T1000 (cell line): ENCODE measurements around the gene FMN2.
"Not testable (repeated sequence)": the region's sequence is repeated elsewhere in the genome, so short reads cannot be mapped to it uniquely, and the experiment has no call there.

Experiments used
- DNase-seq: peaks from one replicate; lab custom pipeline; 2025; ENCODE audit warnings: mixed read lengths; lab: John Stamatoyannopoulos, UW

FMN2 gene

DNA sequence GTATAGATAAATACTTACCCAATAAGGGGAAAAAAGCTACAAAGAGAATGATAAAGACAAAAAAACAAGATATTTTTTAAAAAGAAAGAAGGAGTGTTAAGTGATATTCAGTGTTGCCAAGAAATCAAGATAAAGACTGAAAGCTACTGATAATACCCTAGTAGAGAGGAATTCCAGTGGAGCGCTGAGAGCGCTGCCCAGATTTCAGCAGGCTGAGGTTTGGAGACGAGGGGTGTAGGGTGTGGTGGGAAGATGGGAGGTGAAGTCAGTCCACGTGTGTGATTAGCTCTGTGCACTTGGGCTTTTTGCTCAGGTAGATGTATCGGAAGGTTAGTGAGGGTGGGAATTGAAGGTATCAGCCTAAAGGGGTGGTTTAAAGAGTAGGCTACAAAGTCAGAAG is 47.8 kb downstream of the FMN2 start:
- no peak for DNase-seq

DNA sequence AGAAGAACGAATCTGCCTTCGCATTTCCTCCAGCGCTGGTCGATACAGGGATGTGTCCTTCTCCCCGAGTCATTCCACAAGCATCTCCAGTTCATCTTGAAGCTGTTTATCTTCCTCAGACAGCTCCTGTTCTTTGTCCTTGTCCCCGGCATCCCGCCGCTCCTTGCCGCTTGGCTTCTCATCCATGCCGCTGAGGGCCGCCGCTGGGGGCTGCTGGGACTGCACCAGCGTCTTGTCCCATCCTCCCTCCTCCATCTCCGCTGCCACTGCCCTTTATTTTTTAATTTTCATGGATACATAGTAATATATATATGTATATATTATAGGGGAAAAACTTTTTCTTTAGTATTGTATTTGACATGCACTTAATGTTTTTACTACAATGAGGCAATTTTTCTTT is 53.4 kb downstream of the FMN2 start:
- no peak for DNase-seq

DNA sequence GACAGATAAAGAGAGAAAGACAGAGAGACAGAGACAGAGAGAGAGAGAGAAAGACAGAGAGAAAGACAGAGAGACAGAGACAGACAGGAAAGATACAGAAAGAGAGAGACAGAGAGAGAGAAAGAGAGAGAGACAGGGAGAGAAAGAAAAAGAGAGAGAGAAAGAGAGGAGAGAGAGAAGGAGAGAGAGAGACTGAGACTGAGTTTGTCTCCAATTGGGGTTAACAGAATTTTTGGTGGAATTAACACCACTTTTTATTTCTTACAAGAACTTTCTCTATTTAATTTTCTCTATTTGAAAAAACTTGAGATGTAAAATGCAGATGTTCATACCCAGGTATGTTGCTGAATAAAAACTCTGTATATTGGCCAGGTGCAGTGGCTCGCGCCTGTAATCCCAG is 56.6 kb downstream of the FMN2 start:
- no peak for DNase-seq

DNA sequence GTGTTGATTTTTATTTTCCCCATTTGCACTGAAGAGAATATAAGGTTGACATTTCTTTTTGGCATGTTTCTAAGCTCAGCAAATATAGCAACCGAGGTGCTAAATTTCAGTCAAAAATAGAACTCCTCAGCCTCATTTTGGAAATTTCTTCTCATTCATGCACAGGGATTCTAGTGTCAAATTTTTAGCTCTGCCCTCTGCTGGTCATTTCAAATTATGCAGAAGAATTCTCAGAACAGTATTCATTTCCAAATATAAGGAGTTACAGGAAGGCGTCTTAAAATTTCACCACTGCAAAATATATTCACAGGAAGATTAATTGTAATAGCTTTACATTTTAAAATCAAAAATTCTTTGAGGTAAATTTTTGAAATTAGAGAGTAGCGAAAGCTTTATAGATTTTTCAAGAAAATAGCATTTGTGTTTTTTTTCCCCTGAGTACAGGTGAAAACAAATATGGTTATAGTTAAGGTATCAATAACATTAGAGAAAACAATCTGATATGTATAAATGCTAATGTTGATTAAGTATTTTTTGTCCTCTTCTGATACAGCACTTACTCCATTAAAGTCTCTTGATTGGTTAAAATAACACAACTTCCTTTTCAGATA is 57.9 kb downstream of the FMN2 start:
- DNase-seq: no peak

DNA sequence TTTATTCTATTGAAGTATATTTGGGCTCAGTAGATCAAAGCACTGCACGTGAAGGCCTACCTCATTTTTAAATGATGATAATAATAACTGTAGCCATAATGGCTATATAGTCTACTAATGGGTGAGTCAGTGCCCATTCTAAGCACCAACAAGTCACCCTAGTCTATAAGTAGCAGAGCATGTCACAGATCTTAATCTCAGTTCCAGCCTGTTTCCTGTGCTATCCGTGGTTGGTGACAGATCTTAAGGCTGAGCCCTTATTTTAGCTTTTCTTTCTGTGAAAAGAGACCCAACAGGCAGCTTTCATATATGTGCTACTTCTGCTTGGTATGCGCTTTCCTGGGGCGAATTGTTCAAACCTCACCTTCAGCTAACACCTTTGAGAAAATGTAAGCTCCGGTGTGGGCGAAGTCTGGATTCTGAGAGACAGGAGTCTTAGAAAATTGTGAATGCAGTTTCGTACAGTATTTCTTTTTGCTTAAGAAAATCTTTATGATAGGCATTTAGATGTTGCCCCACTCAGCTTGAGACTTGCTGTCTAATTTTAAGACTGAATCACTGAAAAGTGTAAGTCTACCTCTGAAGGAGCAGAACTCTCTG is 59.6 kb downstream of the FMN2 start:
- DNase-seq: no peak

DNA sequence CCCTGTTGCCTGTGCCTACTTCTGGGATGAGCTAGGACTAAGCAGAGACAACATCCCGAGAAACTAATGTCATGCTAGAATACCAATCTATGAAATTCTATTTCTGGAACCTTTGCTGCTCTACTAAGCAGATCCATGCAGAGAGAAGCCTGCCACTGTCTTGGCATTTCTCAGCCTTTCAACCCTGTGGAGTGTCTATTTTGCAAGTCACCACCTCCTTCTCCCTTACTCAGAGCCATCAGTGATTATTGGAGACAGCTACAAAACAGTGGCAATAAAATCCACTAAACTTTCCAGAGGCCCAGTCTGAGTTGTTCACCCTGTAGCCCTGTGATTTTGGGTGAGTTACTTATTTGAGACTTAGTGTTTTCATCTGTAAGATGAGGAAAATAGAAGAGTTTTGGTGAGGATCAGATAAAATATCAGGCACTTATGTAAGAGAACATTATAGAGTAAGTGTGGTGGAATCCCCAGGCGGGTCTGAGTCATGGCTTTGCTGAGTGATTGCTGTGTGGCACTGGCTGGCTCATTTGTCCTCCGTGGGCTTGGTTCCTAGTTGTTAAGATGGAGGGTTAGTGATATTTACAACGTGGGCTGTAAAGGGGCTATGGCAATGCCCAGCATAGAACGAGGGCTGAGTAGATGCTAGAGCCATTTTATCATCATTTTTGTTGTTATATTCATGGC is 61.1 kb downstream of the FMN2 start:
- DNase-seq: no peak

DNA sequence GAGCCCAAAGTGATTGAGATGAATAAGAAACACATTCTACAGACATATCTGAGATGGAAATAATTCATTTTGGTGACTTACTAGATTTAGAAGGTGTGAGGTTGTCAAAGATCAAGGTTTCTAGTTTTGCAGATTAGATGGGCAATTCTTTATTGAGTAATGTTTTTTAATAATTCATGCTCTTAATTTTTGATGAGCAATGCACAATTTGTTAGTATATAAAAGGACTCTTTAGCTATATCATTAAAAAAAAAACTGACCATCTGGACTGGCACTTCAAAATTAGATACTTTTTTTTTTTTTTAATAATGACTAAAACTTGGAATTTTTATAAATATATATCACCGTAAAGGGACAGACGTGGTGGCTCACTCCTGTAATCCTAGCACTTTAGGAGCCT is 63.9 kb downstream of the FMN2 start:
- DNase-seq: no peak

DNA sequence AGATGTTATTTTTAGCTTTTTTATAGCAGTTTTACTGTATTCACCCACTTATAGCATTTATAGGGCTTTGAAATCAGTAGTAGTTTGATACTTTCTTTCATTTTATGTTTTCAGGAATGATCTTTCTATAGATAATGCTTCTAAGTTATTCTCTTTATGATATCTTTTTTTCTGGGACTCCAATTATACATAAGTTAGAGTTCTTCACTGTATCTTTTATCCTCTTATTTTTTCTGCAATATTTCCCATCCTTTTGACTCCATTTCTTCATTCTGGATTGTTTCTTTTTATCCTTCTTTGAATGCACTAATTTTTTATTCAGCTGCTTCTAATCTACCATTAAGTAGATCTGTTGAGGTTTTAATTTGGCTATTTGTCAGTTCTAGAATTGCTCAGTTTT is 73.1 kb downstream of the FMN2 start:
- no peak for DNase-seq

DNA sequence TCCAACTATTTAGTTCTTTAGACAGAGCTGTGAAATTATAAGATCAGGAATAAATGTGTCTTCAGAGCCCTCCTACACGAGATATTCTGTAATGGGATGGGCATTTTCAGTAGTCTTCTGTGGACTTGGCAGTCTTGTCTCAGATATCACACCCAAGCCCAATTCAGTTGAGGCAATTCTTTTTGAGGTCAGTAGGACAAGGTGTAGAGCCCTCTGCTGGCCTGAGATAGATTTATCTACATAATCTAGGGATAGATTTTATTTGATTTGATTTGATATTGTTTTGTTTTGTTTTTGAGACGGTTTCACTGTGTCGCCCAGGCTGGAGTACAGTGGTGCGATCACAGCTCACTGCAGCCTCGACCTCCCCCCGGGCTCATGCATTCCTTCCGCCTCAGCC is 77.5 kb downstream of the FMN2 start:
- DNase-seq: no peak

DNA sequence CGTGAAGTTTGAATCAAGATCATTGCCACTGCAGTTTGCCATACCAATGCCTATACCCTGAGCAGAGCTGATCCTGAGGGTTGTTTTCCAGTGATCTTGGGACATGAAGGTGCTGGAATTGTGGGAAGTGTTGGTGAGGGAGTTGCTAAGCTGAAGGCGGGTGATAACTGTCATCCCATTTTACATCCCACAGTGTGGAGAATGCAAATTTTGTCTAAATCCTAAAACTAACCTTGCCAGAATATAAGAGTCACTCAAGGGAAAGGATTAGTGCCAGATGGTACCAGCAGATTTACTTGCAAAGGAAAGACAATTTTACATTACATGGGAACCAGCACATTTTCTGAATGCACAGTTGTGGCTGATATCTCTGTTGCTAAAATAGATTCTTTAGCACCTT is 78.6 kb downstream of the FMN2 start:
- DNase-seq: no peak

DNA sequence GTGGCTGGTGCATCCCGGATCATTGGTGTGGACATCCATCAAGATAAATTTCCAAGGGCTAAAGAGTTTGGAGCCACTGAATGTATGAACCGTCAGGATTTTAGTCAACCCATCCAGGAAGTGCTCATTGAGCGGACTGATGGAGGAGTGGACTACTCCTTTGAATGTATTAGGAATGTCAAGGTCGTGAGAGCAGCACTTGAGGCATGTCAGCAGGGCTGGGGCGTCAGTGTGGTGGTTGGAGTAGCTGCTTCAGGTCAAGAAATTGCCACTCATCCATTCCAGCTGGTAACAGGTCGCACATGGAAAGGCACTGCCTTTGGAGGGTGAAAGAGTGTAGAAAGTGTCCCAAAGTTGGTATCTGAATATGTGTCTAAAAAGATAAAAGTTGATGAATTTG is 79.1 kb downstream of the FMN2 start:
- DNase-seq: no peak

DNA sequence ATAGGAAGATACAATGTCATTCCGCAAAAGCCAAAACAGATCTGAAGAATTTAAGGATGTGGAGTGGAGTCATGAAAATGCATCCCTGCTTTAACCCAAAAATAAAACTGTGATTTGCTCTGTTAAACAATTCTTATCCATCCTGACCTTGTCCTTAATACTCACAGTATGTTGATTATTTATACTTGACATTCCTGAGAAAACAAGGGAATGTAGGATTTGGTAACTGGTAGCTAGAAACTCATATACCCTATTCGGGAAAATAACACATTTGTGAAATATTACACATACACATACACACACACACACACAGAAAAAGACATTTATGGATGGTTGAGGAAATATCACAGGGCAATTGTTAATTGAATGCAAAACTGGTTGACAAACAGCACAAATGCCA is 80.2 kb downstream of the FMN2 start:
- no peak for DNase-seq

DNA sequence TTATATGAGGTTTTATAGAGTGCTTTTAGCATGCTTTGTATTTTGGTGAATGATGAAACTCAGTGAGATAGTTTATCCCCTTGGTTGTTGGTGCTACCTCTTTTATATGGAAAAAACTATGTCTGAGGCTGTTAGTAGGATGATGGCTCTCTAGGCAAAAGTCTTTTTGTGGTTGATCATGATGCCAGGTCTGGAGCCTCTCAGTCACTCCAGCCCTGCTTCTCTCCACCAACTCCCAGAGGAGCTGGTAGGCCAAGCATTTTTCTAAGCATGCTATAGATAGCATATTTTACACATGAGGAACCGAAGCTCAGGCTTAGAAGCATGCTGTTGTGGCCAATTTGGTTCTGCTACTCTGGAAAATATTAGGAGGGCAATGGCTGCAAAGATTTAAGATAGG is 82.2 kb downstream of the FMN2 start:
- no peak for DNase-seq

DNA sequence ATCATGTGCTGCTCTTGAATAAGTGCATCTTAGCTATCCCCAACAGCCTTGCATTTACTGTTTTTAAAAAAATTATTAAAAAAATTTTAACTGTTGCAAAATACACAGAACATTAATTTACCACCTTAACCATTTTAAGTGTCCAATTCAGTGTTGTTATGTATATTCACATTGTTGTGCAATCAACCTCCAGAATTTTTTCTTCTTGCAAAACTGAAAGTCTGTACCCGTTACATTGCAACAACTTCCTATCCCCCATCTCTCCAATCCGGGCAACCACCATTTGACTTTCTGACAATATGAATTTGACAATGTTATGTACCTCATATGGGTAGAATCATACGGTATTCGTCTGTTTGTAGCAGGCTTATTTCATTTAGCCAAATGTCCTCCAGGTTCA is 83.1 kb downstream of the FMN2 start:
- DNase-seq: no peak

DNA sequence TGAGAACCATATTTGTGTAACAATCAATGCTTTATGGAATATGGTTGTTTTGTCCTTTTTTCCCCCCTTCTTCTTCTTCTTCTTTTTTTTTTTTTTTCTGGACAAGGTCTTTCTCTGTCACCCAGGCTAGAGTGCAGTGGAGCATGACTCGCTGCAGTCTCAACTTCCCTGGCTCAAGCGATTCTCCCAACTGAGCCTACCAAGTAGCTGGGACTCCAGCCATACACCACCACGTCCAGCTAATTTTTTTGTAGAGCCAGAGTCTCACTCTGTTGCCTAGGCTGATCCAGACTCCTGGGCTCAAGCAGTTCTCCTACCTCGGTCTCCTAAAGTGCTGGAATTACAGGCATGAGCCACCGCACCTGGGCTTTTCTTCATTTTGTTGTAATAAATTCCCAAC is 86.7 kb downstream of the FMN2 start:
- no peak for DNase-seq

DNA sequence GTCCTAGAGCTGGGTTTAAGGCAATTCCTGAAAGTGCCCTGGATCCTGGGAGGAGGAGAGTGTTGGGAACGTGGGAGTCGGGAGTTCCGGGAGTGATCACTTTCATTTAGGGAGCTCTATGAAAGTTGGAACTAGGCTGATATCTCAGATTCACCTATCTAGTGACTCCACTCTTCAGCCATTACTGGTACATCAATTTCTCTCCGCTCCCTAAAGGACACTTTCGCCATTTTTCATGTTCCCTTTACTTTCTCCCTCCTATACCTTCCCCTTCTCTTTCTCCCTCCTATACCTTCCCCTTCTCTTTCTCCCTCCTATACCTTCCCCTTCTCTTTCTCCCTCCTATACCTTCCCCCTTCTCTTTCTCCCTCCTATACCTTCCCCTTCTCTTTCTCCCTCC is 93.0 kb downstream of the FMN2 start:
- not testable (repeated sequence) for DNase-seq

DNA sequence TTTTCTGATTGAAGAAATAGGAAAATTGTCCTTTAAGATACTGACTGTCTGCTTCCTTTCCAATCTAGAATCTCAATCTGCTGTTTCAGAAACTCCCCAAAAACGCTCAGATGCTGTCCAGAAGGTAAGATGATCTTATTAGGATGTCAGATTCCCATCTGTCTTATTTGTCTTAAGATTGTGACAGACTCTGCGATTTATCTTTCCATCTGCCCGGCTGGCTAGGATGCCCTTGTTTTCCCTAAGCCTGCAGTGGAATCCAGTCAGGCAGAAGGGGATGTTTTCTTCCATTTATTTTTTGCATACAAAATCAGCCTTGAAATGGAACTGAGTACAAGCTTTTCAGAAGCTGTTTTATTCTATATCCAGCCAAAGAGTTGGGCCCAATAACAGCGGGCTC is 96.5 kb downstream of the FMN2 start:
- DNase-seq: no peak

DNA sequence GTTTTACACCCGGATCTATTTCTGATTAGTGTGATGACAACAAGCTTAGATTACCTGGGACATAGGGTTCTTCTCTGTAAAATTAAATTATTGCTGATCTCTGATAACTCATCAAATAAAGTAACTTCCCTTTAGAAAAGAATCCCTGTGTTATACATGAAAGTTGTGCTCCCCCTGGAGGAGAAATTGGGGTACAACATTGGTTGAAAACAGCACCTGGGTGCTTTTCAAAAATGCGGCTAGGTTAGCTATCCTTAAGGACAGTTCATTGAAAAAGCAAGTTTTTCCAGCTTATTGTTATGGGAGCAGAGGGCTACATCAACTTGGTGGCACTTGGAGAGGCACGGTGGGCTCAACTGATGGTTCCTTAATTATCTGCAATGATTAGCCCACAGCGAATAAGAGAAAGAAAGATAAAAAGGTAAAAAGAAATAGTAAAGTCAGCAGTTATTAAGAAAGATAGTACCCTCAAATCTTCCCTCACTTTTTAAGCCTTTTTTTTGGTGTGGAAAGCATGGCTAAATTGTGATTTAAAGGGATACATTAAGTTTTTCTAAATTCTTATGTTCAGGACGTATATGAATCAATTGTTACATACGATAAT is 97.8 kb downstream of the FMN2 start:
- no peak for DNase-seq

DNA sequence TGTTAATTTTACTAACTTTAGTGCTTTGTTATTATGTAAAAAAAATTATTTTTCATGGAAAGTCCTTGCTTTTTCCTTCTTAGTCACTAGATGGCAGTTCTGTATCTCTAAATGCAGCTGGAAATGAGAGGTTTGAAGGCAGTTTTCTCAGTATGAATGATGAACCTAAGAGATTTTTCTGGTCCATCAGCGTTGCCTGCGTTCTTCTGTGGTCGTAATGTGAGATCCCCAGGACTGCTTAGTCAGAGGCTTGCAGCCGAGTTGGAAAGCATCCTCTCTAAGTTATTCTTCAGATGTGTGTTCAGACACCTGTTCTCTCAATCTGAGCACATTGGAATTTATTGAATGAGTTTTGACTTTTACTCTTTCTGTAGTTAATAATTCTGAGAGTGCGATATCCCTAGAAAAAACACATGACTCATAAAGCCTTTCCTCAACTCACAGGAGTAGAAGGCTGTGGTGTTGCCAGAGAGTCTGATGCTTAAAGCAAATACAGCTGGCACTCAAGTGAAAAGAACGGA is 99.3 kb downstream of the FMN2 start:
- peak; percentile 50 for DNase-seq

DNA sequence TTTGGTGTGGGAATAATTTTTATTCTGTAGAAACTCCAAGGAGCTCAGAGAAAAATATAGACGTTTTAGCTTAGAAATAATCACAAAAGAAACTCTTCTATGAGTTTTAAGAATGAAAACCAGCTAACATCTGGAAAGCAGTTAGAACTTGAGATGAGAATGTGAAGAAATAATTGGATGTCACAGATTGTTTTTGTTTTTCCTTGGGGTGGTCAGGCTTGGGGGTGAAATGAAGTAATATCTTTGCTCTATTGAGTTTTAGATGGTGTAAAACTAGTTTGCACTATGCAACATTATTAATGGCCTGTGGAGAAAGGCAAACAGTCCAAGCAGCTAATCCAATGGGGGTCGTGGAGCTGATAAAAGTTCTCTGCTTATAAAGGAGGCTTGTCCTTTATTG is 101.2 kb downstream of the FMN2 start:
- DNase-seq: no peak

DNA sequence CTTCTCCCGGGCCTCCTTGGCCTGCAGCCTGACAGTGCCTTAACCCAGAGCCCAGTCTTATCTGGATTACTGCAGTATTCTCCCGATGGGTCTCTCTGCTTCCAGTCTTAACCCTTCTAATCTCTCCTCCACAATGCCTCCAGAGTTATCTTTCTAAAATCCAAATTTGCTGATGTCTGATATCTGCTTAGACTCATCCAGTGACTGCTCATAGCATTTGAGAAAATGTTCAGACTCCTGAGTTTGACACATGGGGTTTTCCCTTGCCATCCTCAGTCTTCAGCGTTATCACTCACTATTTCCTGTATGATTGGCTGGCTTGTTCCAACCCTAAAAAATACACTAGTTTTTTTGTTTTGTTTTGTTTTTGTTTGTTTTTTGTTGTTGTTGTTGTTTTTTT is 102.0 kb downstream of the FMN2 start:
- no peak for DNase-seq

DNA sequence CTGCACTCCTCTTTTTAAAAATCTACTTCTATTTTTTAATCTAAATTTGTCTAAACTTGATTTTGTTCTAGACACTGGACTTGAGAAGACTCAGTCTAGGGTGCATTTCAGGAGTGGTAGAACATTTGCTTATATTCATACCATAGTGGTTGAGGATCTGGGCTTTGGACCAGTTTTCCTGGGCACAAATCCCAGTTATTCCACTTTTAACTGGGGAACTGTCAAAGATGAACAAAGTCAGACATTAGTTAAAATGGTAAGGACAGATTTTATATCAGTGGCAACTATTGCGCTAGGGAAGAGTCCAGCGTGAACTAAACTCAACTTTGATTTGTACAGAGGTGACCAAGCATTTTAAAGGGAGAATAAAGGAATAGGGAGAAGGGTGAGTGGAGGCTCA is 102.4 kb downstream of the FMN2 start:
- DNase-seq: no peak

DNA sequence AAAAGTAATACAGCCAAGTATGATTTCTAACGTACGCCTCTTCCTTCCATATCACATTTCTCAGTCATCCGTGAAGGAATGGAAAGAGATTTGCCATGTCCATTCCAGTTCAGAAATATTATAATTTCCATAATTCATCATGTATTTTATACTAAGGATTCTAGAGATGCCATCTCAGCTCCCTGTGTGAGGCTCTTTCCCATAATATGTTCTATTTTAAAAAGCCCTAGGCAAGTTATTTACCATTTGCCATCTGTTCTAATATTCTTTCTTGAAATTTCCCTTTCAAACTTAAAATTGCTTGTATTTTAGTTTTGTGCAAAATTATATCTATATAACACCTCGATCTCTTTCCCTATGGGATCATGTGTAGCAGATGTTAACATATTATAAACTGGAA is 106.7 kb downstream of the FMN2 start:
- DNase-seq: no peak
